HG02943 (cell line): Measurements from ENCODE around the gene TTF1.

Source experiments
- ATAC-seq: cut with Tn5 transposase; IDR thresholded peaks from one replicate; pipeline ENCODE4 v1.9.1; 2021; ENCODE audit warnings: mild to moderate bottlenecking, low read depth, moderate library complexity; ENCODE audit not compliant: unreplicated experiment

TTF1 gene

GRCh38 chr9:132406554-132407122 is at the start of gene TTF1:
TTF1 (minus strand) TSS chr9:132406840; CDS start chr9:132402821, 4,019 bp downstream.
- no peak for ATAC-seq

- no peak for ATAC-seq
These were observed 49.6 kb upstream of the TTF1 start for GRCh38 chr9:132456241-132456640.

- ATAC-seq: no peak
These were observed 44.6 kb upstream of the TTF1 start for GRCh38 chr9:132451276-132451675.

GRCh38 chr9:132447902-132448301 is 41.3 kb upstream of the TTF1 start:
- no peak for ATAC-seq

- ATAC-seq: no peak
These were observed 40.7 kb upstream of the TTF1 start for GRCh38 chr9:132447346-132447745.

- ATAC-seq: no peak
These were observed 40.2 kb upstream of the TTF1 start for GRCh38 chr9:132446887-132447286.

GRCh38 chr9:132443951-132444607 is 37.4 kb upstream of the TTF1 start:
- ATAC-seq: no peak

GRCh38 chr9:132441404-132441803 is 34.8 kb upstream of the TTF1 start:
- no peak for ATAC-seq

- no peak for ATAC-seq
These were observed 34.1 kb upstream of the TTF1 start for GRCh38 chr9:132440735-132441134.

- ATAC-seq: no peak
These were observed 32.5 kb upstream of the TTF1 start for GRCh38 chr9:132439153-132439552.

- ATAC-seq: no peak
These were observed 28.2 kb upstream of the TTF1 start for GRCh38 chr9:132434881-132435280.

- ATAC-seq: no peak
These were observed 24.4 kb upstream of the TTF1 start for GRCh38 chr9:132430998-132431397.

- no peak for ATAC-seq
These were observed 20.2 kb upstream of the TTF1 start for GRCh38 chr9:132426639-132427414.

- no peak for ATAC-seq
These were observed 19.0 kb upstream of the TTF1 start for GRCh38 chr9:132425675-132426062.

GRCh38 chr9:132424857-132425674 is 18.4 kb upstream of the TTF1 start:
- ATAC-seq: no peak

GRCh38 chr9:132423503-132423902 is 16.9 kb upstream of the TTF1 start:
- no peak for ATAC-seq

- no peak for ATAC-seq
These were observed 15.9 kb upstream of the TTF1 start for GRCh38 chr9:132422574-132422973.

- no peak for ATAC-seq
These were observed 12.2 kb upstream of the TTF1 start for GRCh38 chr9:132418726-132419363.

- no peak for ATAC-seq
These were observed 8.5 kb upstream of the TTF1 start for GRCh38 chr9:132415181-132415580.

- ATAC-seq: no peak
These were observed 8.1 kb upstream of the TTF1 start for GRCh38 chr9:132414731-132415130.
